Epithelial cell of proximal tubule (primary cell): ENCODE results near the gene DNAJA2. TPM values are rescaled to one million over a fixed set of nuclear protein-coding genes. Genes with fewer than 3 reads are reported as not detected.

Experiments used
- DNase-seq: peaks from one replicate; pipeline ENCODE4 v3.0.0-alpha.2; 2011; ENCODE audit warnings: low read depth
- H3K4me3 ChIP-seq: 2 replicates; pipeline ENCODE4 v1.5.1; 2011; ENCODE audit warnings: low read depth, mild to moderate bottlenecking, low read length
- CTCF ChIP-seq: conservative IDR thresholded peaks from 2 replicates; pipeline ENCODE4 v1.5.1; 2012; ENCODE audit warnings: low read depth, mild to moderate bottlenecking, low read length
- total RNA-seq: library from RNA; depleted of rRNA; stranded (reverse); fragments of >200 nt; gene quantifications from 2 replicates; pipeline ENCODE4 v1.2.3, GENCODE V29; 2015

The DNAJA2 gene
- total RNA-seq, 1 donor from 2014 or later, result 49.8 TPM

GRCh38 chr16:46928811-46929210 is 44.7 kb downstream of the DNAJA2 start:
- no peak for TF ChIP-seq CTCF
- DNase-seq, result no peak
- no peak overlapping the region for H3K4me3 ChIP-seq

GRCh38 chr16:46927273-46927672 is 46.2 kb downstream of the DNAJA2 start:
- no peak for TF ChIP-seq CTCF
- no peak overlapping the region for H3K4me3 ChIP-seq
- no peak for DNase-seq

DNA sequence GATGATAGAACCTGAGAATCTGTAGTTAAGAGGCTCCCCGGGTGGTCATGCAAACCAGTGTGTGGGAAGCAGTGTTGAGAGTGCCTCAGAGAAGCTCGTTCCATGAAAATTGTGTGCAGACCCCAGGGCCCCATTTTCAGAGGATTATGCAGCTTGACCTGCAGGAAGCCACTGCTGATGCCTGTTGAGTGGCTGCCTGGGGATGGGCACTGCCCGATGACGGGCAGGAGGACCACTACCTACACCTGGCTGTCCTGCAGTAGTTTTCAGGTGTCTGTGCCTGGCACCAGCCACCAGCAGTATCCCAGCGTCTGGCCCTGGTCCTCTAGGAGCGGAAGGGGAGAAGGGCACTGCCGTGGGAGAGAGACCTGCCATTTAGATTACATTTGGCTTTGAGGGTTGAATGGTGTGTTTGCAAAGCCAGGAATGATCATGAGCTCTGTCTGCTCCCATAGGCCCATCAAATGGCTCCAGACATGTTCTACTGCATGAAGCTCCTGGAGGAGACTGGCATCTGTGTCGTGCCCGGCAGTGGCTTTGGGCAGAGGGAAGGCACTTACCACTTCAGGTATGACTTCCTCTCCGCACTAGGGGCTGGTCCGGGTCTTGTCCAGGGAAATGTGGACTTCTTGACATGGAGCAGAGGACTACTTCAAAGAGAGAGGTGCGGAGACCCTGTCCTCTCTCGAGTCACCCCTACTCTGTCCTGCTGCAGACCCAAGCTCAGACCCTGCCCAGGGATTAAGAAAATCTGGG is 46.8 kb downstream of the DNAJA2 start:
- H3K4me3 ChIP-seq, result no peak overlapping the region
- no peak for TF ChIP-seq CTCF
- DNase-seq, result no peak

DNA sequence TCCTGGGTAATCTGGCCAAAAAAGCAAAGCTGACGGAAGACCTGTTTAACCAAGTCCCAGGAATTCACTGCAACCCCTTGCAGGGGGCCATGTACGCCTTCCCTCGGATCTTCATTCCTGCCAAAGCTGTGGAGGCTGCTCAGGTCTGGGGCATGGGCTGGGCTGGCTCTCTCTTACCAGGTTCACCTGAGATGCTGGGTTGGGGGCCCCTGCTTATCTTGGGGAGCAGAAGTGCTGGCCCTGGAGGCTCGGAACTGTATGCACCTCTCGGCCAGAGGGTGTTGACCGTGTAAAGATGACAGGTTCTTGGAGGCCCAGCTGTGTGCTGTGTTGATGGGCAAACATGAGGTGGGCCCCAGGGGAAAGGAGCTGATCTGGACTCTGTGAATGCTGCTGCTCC is 49.1 kb downstream of the DNAJA2 start:
- H3K4me3 ChIP-seq, result no peak overlapping the region
- DNase-seq, result no peak
- TF ChIP-seq CTCF, result no peak

- DNase-seq, result no peak
- no peak overlapping the region for H3K4me3 ChIP-seq
- TF ChIP-seq CTCF, result no peak
Measured at GRCh38 chr16:46923513-46924295, 49.8 kb downstream of the DNAJA2 start.

DNA sequence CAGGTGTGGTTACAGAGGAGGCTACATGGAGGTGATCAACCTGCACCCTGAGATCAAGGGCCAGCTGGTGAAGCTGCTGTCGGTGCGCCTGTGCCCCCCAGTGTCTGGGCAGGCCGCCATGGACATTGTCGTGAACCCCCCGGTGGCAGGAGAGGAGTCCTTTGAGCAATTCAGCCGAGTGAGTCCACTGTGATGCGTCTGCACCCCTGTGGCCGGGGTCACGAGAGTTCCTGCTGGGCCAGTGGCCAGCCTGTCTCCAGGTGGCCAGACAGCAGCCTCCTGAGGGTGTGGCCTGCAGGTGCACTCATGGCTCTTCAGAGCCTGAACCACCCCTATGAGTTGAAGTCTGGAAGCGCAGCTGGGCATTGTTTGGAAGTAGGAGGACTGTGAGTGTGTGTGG is 51.2 kb downstream of the DNAJA2 start:
- DNase-seq, result no peak
- TF ChIP-seq CTCF, result no peak
- no peak overlapping the region for H3K4me3 ChIP-seq
